DMS114 treated with DMSO at 0.1 percent for 48 hours (cell line): ENCODE data around the gene TNFRSF9.
"Not testable (repeated sequence)": the region's sequence is repeated elsewhere in the genome, so short reads cannot be mapped to it uniquely, and the experiment has no call there.

Experiments
- DNase-seq: peaks from one replicate; lab custom pipeline; 2025; ENCODE audit not compliant: unreplicated experiment; lab: John Stamatoyannopoulos, UW

Gene TNFRSF9

GRCh38 chr1:7921796-7922195 lies 18.8 kb downstream of the TNFRSF9 start:
- DNase-seq: no peak

DNA sequence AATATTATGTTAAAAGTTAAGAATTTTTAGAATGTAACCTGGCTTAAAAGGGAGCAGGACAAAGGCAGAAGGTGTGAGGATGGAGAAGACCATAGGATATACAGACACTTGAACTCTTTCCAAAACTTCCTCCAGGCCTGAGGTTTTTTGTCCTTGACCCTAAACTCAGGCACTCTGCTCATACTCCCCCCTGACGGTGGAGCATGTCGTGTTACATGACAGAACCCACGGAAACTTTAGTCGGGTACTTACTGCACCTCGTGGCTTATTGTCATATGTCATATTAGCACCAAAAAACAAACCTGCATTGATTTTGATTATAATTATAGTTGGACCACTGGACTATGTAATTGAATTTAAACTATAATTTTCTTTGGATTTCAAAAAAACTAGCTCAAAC lies 20.8 kb downstream of the TNFRSF9 start:
- DNase-seq: no peak

DNA sequence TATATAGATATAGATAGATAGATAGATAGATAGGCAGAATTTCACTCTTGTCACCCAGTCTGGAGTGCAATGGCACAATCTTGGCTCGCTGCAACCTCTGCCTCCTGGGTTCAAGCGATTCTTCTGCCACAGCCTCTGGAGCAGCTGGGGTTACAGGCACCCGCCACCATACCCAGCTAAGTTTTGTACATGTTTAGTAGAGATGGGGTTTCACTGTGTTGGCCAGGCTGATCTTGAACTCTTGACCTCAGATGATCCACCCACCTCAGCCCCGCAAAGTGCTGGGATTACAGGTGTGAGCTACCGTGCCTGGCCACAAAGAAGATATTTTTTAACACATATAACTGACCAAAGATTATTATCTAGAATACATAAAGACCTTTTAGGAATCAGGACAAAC lies 22.7 kb downstream of the TNFRSF9 start:
- DNase-seq: not testable (repeated sequence)

GRCh38 chr1:7916501-7916830 lies 24.2 kb downstream of the TNFRSF9 start:
- no peak for DNase-seq

GRCh38 chr1:7915826-7916500 lies 24.7 kb downstream of the TNFRSF9 start:
- no peak for DNase-seq

DNA sequence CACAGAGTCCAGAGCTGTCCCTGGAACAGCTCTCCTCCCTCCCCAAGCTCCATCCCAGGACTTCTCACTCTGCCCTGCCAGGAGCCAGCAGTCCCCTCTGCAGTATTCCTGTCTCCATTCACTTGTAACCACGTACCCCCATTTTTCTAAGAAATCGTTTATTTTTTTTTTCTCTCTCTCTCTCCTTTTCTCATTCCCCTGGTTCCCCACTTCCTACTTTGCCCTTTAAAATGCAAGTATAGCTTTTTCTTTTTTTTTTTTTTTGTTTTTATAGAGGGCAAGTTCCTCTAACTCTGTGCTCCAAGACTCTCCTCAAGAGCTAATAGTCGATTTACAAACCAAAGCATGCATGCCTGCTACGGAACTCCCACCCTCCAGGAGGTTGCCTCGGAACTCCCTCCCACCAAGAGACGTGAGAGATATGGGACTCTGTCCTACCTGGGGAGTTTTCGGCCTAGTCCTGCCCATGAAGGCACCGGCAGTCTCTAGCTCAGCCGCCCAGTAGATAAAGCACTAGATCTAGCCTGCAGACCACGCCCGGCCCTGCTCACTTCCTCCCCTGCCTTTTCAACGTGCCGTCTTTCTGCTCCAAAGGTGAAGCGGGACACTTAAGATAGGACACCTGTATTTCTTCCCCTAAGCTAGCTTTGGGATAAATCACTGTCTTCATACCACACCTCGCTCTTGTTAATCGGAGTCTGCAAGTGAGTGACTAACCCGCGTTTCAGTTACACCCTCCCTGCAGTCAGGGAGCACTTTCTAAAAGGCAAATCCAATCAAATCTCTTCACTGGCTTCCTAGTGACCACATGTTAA lies 27.7 kb downstream of the TNFRSF9 start:
- no peak for DNase-seq

DNA sequence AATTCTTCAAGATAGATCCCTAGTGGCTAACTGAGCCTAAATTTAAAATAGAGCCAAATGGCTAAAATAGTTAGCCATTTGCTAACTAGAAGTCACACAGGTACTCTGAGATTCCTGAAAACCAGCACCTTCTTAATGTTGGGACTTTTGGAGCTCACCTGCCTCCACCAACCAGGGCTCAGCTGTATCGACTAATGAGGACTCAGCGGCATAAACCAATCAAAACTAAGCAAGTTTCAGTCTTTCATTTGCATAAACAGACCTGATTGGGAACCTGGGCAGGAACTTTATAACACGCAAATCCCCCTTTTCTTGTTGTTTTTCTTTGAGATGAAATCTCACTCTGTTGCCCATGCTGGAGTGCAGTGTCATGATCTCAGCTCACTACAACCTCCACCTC lies 28.5 kb downstream of the TNFRSF9 start:
- no peak for DNase-seq

DNA sequence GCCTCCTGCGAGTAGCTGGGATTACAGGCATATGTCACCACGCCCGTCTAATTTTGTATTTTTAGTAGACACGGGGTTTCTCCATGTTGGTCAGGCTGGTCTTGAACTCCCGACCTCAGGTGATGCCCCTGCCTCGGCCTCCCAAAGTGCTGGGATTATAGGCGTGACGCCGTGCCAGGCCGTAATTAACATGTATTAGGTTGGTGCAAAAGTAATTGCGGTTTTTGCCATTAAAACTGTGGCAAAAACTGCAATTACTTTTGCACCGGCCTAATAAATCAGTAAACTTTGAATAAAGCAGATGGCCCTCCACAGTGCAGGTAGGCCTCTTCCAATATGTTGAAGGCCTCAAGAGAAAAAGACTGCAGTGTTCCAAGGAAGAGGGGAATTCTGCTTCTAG lies 35.4 kb downstream of the TNFRSF9 start:
- DNase-seq: no peak

- DNase-seq: peak; percentile 80
These were observed 38.1 kb downstream of the TNFRSF9 start for GRCh38 chr1:7902478-7903085.

GRCh38 chr1:7899741-7900140 lies 40.9 kb downstream of the TNFRSF9 start:
- no peak for DNase-seq

GRCh38 chr1:7898962-7899361 lies 41.7 kb downstream of the TNFRSF9 start:
- no peak for DNase-seq

GRCh38 chr1:7896994-7897393 lies 43.6 kb downstream of the TNFRSF9 start:
- no peak for DNase-seq

- no peak for DNase-seq
These were observed 47.0 kb downstream of the TNFRSF9 start for GRCh38 chr1:7893529-7894180.

DNA sequence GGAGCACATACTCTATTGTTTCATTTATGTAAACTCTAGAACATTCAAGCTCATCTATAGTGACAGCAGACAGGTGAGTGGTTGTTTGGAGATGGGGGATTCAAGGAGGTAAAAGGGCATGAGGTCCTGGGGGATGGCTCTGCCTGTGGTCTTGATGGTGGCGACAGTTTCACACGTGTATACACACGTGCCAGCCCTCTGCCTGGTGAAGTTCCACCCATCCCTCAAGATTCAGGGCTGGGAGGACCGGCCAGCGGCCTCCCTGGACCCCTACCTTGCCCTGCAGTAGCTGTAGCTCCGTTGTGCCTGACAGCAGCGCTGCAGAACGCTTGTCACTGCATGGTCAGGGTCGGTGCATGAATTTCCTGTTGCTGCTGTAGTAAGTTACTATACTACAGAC lies 48.8 kb downstream of the TNFRSF9 start:
- DNase-seq: no peak

GRCh38 chr1:7890853-7891252 lies 49.8 kb downstream of the TNFRSF9 start:
- no peak for DNase-seq

DNA sequence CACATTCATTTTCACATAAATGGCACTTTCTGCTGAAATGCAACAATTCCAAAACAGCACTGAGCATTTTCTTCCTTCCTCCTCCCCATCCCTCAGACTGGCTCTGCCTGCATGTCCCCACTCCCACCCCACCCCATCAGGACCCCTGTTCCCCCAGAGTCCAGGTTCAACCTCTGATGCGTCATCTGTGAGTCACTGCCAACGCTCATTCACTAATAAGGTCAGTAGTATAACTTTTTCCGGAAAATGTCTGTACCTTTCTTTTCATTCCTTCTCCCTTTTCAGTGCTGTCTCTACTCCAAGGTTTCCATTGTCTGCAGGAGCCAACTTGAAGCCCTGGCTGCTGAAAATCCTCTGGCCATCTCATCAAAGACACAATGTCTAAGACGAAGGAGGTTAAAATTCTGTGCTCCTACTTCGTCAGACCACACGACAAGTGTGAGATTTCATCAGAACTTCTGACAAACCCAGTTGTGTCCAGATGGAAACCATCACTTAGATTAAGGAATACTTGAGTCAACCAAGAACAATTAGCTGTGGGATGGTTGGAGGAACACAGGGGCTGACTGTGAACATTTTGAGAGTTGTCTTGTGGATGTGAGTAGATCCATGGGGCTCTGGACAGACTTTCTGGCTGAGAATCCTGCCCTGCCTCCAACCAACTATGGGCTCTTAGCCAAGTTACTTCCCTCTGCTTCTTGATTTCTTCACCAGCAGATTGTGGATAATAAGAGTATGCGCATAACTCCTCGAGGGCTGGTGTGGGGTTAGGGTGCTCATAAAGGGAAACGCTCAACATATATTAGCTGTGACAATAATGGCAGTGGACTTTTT lies 52.2 kb downstream of the TNFRSF9 start:
- no peak for DNase-seq

DNA sequence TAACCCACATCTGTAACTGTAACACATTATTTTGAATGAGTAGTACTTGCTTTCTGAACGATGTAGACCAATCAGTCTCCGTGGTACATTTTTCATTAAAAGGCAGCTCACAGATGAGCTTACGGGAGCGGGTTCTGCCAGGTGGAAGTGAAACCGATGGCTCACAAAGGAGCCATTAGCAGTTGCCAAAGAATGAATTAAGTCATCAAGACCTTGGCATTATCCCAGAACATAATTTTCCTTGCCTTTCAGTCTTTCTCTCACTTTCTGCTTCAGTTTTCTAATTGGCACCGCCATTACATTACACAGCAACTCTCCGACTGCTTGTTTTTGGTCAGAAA lies 54.3 kb downstream of the TNFRSF9 start:
- DNase-seq: no peak

- DNase-seq: no peak
These were observed 54.9 kb downstream of the TNFRSF9 start for GRCh38 chr1:7885513-7886404.

DNA sequence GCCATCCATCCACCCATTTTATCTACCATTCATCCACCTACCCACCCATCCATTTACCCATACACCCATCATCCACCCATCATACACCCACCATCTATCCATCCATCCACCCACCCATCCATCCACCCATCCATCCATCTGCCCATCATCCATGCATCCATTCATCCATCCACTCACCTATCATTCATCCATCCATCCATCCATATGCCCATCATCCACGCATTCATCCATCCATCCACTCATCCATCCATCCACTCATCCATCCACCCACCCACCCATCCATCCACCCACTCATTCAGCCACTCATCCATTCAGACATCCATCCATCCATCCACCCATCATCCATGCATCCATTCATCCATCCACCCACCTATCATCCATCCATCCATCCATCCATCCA lies 55.9 kb downstream of the TNFRSF9 start:
- no peak for DNase-seq

DNA sequence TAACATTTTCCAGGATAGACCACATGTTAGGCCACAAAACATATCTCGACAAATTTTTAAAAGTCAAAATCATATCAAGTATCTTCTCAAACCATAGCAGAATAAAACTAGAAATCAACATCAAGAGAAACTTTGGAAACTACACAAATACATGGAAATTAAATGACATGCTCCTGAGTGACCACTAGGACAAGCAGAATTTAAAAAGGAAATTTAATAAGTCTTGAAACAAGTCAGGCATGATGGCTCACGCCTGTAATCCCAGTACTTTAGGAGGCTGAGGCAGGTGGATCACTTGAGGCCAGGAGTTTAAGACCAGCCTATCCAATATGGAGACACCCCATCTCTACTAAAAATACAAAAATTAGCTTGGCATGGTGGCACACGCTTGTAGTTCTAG lies 61.4 kb downstream of the TNFRSF9 start:
- no peak for DNase-seq
